GM12872 (cell line): ENCODE measurements around the gene INPP5J.

Experiments used
- TF ChIP-seq, protein P1 (sequence below): IDR thresholded peaks from 3 replicates; pipeline ENCODE4 v1.5.1; 2011; ENCODE audit warnings: low read depth, mild to moderate bottlenecking, low read length, moderate library complexity; ENCODE audit not compliant: insufficient read depth

The INPP5J gene

DNA sequence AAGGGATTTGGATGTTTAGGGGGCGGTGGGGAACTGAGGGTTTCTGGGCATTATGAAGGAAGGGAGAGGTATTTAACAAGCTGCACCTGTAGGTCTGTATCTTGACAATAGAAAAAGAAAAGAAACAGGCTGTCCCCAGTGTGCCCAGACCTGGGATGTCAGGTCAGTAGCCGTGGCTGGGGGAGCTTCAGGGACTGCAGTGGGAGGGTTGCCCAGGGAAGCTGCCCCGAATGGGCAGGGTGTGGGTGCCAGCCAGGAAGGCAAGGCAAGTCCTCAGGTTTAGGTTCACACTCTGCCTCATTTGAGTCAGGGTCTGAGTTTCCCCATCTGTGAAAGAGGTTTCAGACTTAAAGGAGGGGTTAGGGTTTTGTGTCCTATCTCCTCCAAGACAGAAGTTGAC lies 1.5 kb downstream of the INPP5J start:
- TF ChIP-seq, protein P1, sequence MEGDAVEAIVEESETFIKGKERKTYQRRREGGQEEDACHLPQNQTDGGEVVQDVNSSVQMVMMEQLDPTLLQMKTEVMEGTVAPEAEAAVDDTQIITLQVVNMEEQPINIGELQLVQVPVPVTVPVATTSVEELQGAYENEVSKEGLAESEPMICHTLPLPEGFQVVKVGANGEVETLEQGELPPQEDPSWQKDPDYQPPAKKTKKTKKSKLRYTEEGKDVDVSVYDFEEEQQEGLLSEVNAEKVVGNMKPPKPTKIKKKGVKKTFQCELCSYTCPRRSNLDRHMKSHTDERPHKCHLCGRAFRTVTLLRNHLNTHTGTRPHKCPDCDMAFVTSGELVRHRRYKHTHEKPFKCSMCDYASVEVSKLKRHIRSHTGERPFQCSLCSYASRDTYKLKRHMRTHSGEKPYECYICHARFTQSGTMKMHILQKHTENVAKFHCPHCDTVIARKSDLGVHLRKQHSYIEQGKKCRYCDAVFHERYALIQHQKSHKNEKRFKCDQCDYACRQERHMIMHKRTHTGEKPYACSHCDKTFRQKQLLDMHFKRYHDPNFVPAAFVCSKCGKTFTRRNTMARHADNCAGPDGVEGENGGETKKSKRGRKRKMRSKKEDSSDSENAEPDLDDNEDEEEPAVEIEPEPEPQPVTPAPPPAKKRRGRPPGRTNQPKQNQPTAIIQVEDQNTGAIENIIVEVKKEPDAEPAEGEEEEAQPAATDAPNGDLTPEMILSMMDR = no peak

DNA sequence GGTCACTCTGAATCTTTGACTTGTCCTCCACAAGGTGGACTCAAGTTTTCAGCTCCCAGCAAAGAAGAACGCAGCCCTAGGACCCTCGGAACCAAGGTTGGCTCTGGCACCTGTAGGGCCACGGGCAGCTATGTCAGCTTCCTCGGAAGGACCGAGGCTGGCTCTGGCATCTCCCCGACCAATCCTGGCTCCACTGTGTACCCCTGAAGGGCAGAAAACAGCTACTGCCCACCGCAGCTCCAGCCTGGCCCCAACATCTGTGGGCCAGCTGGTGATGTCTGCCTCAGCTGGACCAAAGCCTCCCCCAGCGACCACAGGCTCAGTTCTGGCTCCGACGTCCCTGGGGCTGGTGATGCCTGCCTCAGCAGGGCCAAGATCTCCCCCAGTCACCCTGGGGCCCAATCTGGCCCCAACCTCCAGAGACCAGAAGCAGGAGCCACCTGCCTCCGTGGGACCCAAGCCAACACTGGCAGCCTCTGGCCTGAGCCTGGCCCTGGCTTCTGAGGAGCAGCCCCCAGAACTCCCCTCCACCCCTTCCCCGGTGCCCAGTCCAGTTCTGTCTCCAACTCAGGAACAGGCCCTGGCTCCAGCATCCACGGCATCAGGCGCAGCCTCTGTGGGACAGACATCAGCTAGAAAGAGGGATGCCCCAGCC lies 2.2 kb downstream of the INPP5J start:
- TF ChIP-seq, protein P1 = no peak

DNA sequence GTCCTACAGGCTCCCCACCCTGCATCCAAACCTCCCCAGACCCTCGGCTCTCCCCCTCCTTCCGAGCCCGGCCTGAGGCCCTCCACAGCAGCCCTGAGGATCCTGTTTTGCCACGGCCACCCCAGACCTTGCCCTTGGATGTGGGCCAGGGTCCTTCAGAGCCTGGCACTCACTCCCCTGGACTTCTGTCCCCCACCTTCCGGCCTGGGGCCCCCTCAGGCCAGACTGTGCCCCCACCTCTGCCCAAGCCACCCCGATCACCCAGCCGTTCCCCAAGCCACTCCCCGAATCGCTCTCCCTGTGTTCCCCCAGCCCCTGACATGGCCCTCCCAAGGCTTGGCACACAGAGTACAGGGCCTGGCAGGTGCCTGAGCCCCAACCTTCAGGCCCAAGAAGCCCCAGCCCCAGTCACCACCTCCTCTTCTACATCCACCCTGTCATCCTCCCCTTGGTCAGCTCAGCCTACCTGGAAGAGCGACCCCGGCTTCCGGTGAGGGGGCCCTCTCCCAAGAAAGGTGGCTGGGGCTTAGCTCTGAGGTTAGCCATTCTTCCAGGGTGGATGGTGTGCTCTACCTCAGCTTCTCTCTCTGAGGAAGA lies 2.9 kb downstream of the INPP5J start:
- TF ChIP-seq, protein P1 = no peak

DNA sequence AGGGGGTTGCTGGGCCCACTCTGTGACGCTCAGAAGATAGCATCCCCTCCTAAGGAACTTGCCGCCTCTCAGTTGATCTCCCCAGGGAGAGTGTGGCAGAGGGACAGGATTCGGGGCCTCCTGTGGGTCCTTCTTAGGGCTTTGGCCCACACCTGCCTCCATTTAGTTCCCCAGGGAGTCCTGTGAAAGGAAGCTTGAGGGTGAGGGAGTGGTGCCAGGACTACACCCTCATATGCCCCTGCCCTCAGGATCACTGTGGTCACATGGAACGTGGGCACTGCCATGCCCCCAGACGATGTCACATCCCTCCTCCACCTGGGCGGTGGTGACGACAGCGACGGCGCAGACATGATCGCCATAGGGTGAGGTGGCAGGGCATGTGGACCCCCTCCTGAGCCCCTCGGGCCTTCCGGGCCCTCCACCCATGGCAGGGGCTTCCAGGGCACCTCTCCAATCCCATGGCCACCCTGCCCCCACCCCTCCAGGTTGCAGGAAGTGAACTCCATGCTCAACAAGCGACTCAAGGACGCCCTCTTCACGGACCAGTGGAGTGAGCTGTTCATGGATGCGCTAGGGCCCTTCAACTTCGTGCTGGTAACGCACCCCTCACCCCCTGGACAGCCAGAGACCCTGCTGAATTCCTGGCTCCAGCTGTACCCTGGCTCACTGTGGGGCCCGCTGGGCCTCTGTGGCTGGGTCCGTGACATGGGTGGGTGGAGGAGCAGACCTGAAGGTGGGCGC lies 3.5 kb downstream of the INPP5J start:
- TF ChIP-seq, protein P1 = no peak

DNA sequence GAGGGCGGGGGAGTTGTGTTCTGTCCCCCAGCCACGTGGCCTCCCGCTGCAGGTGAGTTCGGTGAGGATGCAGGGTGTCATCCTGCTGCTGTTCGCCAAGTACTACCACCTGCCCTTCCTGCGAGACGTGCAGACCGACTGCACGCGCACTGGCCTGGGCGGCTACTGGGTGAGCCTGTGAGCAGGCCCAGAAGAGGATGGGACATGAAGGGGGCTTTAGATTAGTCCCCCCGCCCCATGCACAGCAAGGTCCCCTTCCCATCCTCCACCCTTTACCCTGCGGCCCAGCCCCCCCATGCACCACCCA lies 4.1 kb downstream of the INPP5J start:
- TF ChIP-seq, protein P1 = no peak

DNA sequence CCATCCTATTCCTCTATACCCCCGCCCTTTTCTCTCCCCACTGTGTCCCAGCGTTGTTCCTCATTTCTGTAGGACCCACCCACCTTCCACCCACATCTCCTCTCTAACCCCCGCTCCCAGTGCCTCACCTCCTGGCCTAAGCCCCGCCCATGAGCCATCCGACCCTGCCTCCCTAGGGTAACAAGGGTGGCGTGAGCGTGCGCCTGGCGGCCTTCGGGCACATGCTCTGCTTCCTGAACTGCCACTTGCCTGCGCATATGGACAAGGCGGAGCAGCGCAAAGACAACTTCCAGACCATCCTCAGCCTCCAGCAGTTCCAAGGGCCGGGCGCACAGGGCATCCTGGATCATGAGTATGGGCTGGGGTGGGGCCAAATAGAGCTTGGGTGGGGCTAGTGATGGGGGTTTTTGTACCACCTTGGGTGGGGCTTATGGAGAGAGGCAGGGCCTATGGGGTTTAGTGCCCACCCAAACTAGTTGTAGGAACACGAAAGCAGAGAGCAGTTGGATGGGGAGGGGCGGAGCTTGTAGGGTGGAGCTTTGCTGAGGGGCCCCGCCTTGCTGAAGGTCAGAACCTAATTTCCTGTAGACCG lies 4.5 kb downstream of the INPP5J start:
- TF ChIP-seq, protein P1 = no peak

DNA sequence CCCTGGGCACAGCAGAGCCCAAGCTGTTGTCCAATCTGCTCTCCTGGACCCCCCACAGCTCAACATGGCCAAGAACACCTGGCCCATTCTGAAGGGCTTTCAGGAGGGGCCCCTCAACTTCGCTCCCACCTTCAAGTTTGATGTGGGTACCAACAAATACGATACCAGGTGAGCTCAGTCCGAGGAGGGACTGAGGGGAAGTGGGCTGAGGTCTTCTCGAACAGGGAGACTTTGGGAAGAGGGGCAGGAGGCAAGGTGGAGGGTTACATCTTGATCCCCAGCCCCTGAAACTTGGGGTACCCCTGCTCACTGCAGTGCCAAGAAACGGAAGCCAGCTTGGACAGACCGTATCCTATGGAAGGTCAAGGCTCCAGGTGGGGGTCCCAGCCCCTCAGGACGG lies 5.4 kb downstream of the INPP5J start:
- TF ChIP-seq, protein P1 = no peak
